Subcutaneous abdominal adipose tissue (tissue), 5 donors: ENCODE measurements around the gene FLCN.
"Not testable (repeated sequence)": the region's sequence is repeated elsewhere in the genome, so short reads cannot be mapped to it uniquely, and the experiment has no call there.

Source experiments
- H3K27ac ChIP-seq: one replicate; pipeline ENCODE4 v1.7.0; 2013; ENCODE audit warnings: low read depth, mild to moderate bottlenecking, inconsistent platforms, low read length, moderate library complexity
- H3K27me3 ChIP-seq, 5 donors: one replicate each; pipeline ENCODE4 v1.7.0; 2013; ENCODE audit warnings: low read length in 5 of 5, inconsistent platforms in 1 of 5; ENCODE audit not compliant: control insufficient read depth in 5 of 5, insufficient read depth in 4 of 5
- H3K36me3 ChIP-seq, 5 donors: one replicate each; pipeline ENCODE4 v1.7.0; 2013; ENCODE audit warnings: low read length in 5 of 5; ENCODE audit not compliant: control insufficient read depth in 5 of 5, insufficient read depth in 5 of 5
- H3K4me1 ChIP-seq, 5 donors: one replicate each; pipeline ENCODE4 v1.7.0; 2013; ENCODE audit warnings: low read length in 5 of 5, mild to moderate bottlenecking in 3 of 5, moderate library complexity in 1 of 5; ENCODE audit not compliant: control insufficient read depth in 5 of 5, insufficient read depth in 5 of 5
- H3K4me3 ChIP-seq, 5 donors: one replicate each; pipeline ENCODE4 v1.7.0; 2013; ENCODE audit warnings: low read length in 5 of 5, low read depth in 1 of 5
- H3K9ac ChIP-seq, 5 donors: one replicate each; pipeline ENCODE4 v1.7.0; 2013; ENCODE audit warnings: low read length in 5 of 5, mild to moderate bottlenecking in 4 of 5, moderate library complexity in 3 of 5
- H3K9me3 ChIP-seq, 5 donors: one replicate each; pipeline ENCODE4 v1.7.0; 2013; ENCODE audit warnings: low read length in 5 of 5; ENCODE audit not compliant: control insufficient read depth in 5 of 5
- donor health status: healthy.
- donor health status: healthy.
- donor health status: healthy.
- donor health status: healthy.
- donor health status: healthy.

FLCN gene

DNA sequence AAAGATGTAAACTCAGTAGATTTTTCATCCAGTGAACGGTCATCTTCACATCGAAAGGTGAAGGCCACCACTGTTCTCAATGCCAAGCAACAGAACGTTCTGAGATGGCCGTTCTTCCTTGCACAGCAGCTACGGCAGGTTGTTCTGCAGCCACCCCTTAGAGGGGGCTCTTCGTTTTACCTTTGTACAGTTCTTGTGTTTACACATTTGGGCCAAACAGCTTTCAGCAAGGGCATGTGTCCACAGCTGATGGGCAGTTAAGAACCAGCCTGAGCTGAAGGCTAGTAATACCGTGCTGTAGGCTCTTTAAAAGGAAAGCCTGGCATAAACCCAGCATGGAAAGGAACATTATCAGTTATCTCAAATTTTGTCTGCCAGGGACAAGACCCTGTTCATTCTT, 46.8 kb downstream of the FLCN start:
- Histone ChIP-seq H3K27ac (no peak overlapping the region), H3K9ac (no peak overlapping the region), H3K9me3 (no peaks in the 10 kb centered on the region), H3K4me3 (no peak overlapping the region), H3K27me3 (no peaks in the 10 kb centered on the region), H3K36me3 (peaks cover 0 to 33% (median 23%) of the 10 kb centered on the region in 5 donors), H3K4me1 (peaks cover 0 to 33% (median 19%) of the 10 kb centered on the region in 5 donors)

GRCh38 chr17:17189559-17189958, 47.4 kb downstream of the FLCN start:
- H3K27ac ChIP-seq = no peak overlapping the region

GRCh38 chr17:17188586-17188985, 48.4 kb downstream of the FLCN start:
- peaks cover 0 to 44% (median 32%) of the 10 kb centered on the region in 5 donors for H3K36me3 ChIP-seq
- no peak overlapping the region for H3K4me3 ChIP-seq
- H3K9ac ChIP-seq = no peak overlapping the region
- no peak overlapping the region for H3K27ac ChIP-seq
- no peaks in the 10 kb centered on the region for H3K27me3 ChIP-seq
- peaks cover 0 to 43% (median 27%) of the 10 kb centered on the region in 5 donors for H3K4me1 ChIP-seq
- no peaks in the 10 kb centered on the region for H3K9me3 ChIP-seq

More at GRCh38 chr17:17189559-17189958, 47.4 kb downstream of the FLCN start:
- no peaks in the 10 kb centered on the region for H3K9me3 ChIP-seq
- H3K27me3 ChIP-seq = no peaks in the 10 kb centered on the region
- no peak overlapping the region for H3K4me3 ChIP-seq
- H3K36me3 ChIP-seq = peaks cover 0 to 34% (median 24%) of the 10 kb centered on the region in 5 donors
- H3K4me1 ChIP-seq = peaks cover 0 to 40% (median 25%) of the 10 kb centered on the region in 5 donors
- no peak overlapping the region for H3K9ac ChIP-seq

DNA sequence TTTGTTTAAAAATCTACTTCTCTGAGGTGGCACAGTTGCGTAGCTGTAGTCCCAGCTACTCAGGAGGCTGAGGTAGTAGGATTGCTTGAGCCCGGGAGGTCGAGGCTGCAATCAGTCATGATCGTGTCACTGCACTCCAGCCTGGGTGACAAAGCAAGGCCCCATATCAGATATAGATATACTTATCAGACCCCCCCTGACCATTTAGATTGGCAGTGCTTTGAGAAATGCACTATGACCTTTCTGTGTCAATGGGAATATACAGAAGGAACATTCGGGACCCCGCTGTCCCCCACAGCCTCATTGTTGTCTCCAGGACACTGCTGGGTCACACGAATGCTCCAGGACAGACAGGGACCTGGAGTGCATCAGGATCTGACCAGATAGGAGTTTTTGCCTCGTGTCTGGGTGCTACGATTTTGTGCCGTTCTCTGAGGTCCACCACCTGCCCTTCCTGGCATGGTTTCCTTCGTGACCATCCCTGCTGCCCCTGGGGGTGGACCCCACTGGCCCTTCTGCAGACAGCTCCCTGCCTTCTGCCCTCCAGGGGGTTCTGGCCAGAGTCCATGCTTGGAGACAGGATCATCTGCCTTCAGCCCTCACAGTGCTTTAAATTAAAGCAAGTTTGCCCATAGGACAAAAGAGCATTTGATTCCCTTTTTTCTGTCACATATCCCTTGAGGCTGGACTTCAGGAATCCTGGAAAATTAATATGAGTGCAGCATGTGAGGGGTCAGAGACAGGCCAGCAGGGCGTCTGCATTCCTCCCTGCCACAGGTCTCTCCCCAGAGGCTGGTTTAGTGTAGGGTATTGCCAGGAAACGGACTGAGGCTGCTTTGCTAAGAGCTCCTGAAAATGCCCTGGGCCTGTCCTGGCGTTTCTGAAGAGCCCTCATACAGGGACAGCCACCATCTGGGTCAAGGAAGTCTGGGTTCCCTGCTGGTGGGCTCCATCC, 50.1 kb downstream of the FLCN start:
- H3K27me3 ChIP-seq = no peaks in the 10 kb centered on the region
- H3K36me3 ChIP-seq = peaks cover 0 to 60% (median 48%) of the 10 kb centered on the region in 5 donors
- H3K27ac ChIP-seq = no peak overlapping the region
- H3K4me3 ChIP-seq = no peak overlapping the region
- peaks cover 0 to 40% (median 27%) of the 10 kb centered on the region in 5 donors for H3K4me1 ChIP-seq
- H3K9ac ChIP-seq = no peak overlapping the region
- no peaks in the 10 kb centered on the region for H3K9me3 ChIP-seq

GRCh38 chr17:17186051-17186450, 50.9 kb downstream of the FLCN start:
- peaks cover 0 to 33% (median 27%) of the 10 kb centered on the region in 5 donors for H3K4me1 ChIP-seq
- H3K36me3 ChIP-seq = peaks cover 0 to 68% (median 55%) of the 10 kb centered on the region in 5 donors
- no peaks in the 10 kb centered on the region for H3K9me3 ChIP-seq
- no peak overlapping the region for H3K27ac ChIP-seq
- no peaks in the 10 kb centered on the region for H3K27me3 ChIP-seq
- H3K4me3 ChIP-seq = no peak overlapping the region
- H3K9ac ChIP-seq = no peak overlapping the region

- not testable (repeated sequence) for H3K27me3 ChIP-seq, H3K27ac ChIP-seq, H3K9me3 ChIP-seq, H3K4me3 ChIP-seq, H3K9ac ChIP-seq
- Histone ChIP-seq H3K36me3 (peaks cover 0 to 75% (median 64%) of the 10 kb centered on the region in 5 donors), H3K4me1 (peaks cover 0 to 32% (median 27%) of the 10 kb centered on the region in 5 donors)
These were observed 51.8 kb downstream of the FLCN start for GRCh38 chr17:17184985-17185757.

DNA sequence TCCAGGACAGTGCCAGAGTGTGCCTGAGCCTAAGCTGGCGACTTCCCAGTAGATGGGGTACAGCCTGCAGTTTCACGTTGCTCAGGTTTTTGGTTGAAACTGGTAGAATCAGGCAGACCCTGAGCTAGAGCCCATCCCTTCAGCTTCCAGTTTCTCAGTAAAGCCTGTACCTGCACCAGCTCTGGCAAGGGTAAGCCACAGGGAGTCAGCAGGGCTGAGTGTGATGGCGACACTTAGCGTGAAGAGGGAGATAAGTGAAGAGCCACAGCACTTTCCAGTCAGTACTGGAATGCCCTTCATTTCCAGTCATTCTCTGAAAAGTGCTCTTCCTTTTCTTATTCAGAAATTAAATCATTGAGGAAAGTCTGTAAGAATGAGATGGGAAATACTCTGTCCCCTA, 53.2 kb downstream of the FLCN start:
- peaks cover 0 to 30% (median 25%) of the 10 kb centered on the region in 5 donors for H3K4me1 ChIP-seq
- H3K27ac ChIP-seq = no peak overlapping the region
- no peaks in the 10 kb centered on the region for H3K9me3 ChIP-seq
- no peaks in the 10 kb centered on the region for H3K27me3 ChIP-seq
- H3K4me3 ChIP-seq = no peak overlapping the region
- H3K36me3 ChIP-seq = peaks cover 0 to 80% (median 68%) of the 10 kb centered on the region in 5 donors
- H3K9ac ChIP-seq = no peak overlapping the region

- no peak overlapping the region for H3K4me3 ChIP-seq
- H3K27ac ChIP-seq = no peak overlapping the region
- peaks cover 0 to 80% (median 67%) of the 10 kb centered on the region in 5 donors for H3K36me3 ChIP-seq
- H3K9ac ChIP-seq = no peak overlapping the region
- no peaks in the 10 kb centered on the region for H3K27me3 ChIP-seq
- no peaks in the 10 kb centered on the region for H3K9me3 ChIP-seq
- H3K4me1 ChIP-seq = peaks cover 0 to 30% (median 25%) of the 10 kb centered on the region in 5 donors
These were observed 54.3 kb downstream of the FLCN start for GRCh38 chr17:17182598-17183136.

DNA sequence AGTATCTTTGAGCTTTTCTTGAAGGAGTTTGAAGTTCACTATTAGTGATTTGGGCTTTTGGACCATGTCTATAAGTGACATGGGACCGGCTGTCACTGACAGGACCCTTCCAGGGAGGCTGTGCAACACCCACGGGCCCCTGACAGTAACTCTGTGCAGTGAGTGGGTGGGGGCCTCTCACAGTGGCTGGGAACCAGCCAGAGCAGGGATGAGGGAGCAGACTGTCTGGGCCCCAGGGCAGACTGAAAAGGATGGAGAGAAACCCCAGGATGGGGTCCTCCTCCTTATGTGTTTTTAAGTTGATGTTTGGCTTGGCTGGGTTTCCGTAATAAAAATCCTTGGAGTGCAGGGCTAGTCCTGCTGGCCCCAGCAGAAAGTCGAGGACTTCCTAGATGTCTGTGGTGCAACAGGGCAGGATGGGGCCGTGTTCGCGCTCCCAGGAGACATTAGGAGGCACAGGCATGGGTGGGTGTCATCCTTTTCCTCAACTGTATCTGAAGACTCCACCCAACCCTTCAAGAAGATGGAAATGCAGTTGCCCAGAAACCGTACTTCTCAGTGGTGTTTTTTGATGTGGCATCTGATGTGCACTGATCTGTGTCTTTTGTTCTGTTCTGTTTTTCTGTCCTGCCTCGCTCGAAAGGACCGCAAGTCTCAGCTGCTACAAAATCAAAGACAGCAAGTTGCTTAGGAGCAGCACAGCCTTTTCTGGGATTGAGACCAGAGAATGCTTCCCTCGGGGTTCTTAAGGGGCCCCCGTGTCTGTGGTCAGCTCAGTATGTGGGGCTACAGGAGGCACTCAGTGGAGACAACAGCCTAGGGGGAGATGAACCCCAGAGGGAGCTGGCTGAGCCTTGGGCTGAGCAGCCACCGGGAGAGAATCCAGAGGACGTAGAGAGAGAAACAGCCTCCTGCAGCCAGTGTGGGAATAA, 55.0 kb downstream of the FLCN start:
- Histone ChIP-seq H3K4me1 (peaks cover 0 to 25% (median 19%) of the 10 kb centered on the region in 5 donors), H3K4me3 (no peak overlapping the region), H3K9ac (no peak overlapping the region), H3K36me3 (peaks cover 0 to 82% (median 74%) of the 10 kb centered on the region in 5 donors), H3K27me3 (no peaks in the 10 kb centered on the region), H3K27ac (no peak overlapping the region), H3K9me3 (no peaks in the 10 kb centered on the region)
